ENCODE results near the gene ABCC8. TPM values are rescaled to one million over a fixed set of nuclear protein-coding genes. Genes with fewer than 3 reads are reported as not detected.

ABCC8 gene
- total and polyA plus RNA-seq, 10 of the 15 experiments (the other 5 are each of a cell fraction or from before 2014, with no cell fraction given) = not detected

GRCh38 chr11:17397311-17398002 lies 79.2 kb downstream of the ABCC8 start:
- H3K36me3 ChIP-seq (ENCODE audit: control insufficient read depth in 2 of 2, insufficient read depth in 2 of 2, low read length in 1 of 2) = no peaks in the 10 kb centered on the region
- H3K4me1 ChIP-seq (ENCODE audit: control insufficient read depth, insufficient read depth, low read length) = peaks cover 9% of the 10 kb centered on the region
- 48% methylated on average over 14 of the region's 14 CpGs for WGBS (ENCODE audit: insufficient coverage, insufficient replicate concordance, low lambda C conversion rate, missing lambda C conversion rate)
- H3K9me3 ChIP-seq (replicated peaks; ENCODE audit: control insufficient read depth, insufficient read depth, low read length) = no peaks in the 10 kb centered on the region
- in situ Hi-C loops (cut with MboI) = no loop called here
- BruUV-seq (replicated peaks) = no TSS peak
- ATAC-seq (no peak), DNase-seq (ENCODE audit: low read depth, low spot score) (no peak), FAIRE-seq (no peak)
- no peak overlapping the region for H3K9ac ChIP-seq (ENCODE audit: control insufficient read depth, insufficient read depth, low read length)
- no peak overlapping the region for H3K4me2 ChIP-seq (ENCODE audit: control insufficient read depth, insufficient read depth)
- H3K79me2 ChIP-seq (ENCODE audit: control insufficient read depth, insufficient read depth, low read length) = no peaks in the 10 kb centered on the region
- intact Hi-C loops (cut with micrococcal nuclease; ENCODE audit: unreplicated experiment) = no loop called here
- no peaks in the 10 kb centered on the region for H3K27me3 ChIP-seq (replicated peaks in 1 of 2; ENCODE audit: control insufficient read depth in 2 of 2, insufficient read depth in 2 of 2, low read length in 1 of 2)
- no peak overlapping the region for H3K27ac ChIP-seq (ENCODE audit: control insufficient read depth, insufficient read depth)
- RAD21 ChIA-PET (ENCODE audit: unreplicated experiment) = no interaction called here
- SMC1A ChIA-PET (ENCODE audit: uncharacterized antibody, unreplicated experiment) = no interaction called here
- no peak overlapping the region for H3K4me3 ChIP-seq
- CTCF ChIA-PET = interaction anchor here (1.3 to 1.7 kb wide), 2 partner anchors 8 to 168 kb away, joined by 3 to 4 read pairs; no protein-coding TSS in a partner anchor
- no peak overlapping the region for H2AFZ ChIP-seq (ENCODE audit: control insufficient read depth, low read depth, low read length)
- no peaks in the 10 kb centered on the region for H4K20me1 ChIP-seq (ENCODE audit: control insufficient read depth, insufficient read depth)
- POLR2A ChIA-PET = no interaction called here
- TF ChIP-seq, protein P1, sequence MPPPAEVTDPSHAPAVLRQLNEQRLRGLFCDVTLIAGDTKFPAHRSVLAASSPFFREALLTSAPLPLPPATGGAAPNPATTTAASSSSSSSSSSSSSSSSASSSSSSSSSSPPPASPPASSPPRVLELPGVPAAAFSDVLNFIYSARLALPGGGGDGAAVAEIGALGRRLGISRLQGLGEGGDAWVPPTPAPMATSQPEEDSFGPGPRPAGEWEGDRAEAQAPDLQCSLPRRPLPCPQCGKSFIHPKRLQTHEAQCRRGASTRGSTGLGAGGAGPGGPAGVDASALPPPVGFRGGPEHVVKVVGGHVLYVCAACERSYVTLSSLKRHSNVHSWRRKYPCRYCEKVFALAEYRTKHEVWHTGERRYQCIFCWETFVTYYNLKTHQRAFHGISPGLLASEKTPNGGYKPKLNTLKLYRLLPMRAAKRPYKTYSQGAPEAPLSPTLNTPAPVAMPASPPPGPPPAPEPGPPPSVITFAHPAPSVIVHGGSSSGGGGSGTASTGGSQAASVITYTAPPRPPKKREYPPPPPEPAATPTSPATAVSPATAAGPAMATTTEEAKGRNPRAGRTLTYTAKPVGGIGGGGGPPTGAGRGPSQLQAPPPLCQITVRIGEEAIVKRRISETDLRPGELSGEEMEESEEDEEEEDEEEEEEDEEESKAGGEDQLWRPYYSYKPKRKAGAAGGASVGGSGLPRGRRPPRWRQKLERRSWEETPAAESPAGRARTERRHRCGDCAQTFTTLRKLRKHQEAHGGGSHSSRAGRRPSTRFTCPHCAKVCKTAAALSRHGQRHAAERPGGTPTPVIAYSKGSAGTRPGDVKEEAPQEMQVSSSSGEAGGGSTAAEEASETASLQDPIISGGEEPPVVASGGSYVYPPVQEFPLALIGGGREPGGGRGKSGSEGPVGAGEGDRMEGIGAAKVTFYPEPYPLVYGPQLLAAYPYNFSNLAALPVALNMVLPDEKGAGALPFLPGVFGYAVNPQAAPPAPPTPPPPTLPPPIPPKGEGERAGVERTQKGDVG (CRISPR knock-in tag; IDR thresholded peaks at IDR 0.05) = no peak
- TF ChIP-seq NFXL1 (IDR thresholded peaks at IDR 0.05; ENCODE audit: borderline replicate concordance) (no peak), FOXM1 (IDR thresholded peaks at IDR 0.05; ENCODE audit: low read depth, low read length) (no peak), ZBTB11 (CRISPR knock-in tag; IDR thresholded peaks at IDR 0.05) (no peak), TAF1 (IDR thresholded peaks at IDR 0.05; ENCODE audit: borderline replicate concordance, low read depth, low read length) (no peak), EZH2 (IDR thresholded peaks at IDR 0.05; ENCODE audit: borderline replicate concordance, control insufficient read depth, low read depth, low read length) (no peak), ZZZ3 (IDR thresholded peaks at IDR 0.05; ENCODE audit: control insufficient read depth, insufficient read length, low read depth) (no peak), TCF12 (IDR thresholded peaks at IDR 0.05; ENCODE audit: low read depth, low read length) (no peak), SIX5 (IDR thresholded peaks at IDR 0.05; ENCODE audit: low read depth, low read length, severe bottlenecking) (no peak)
- TF ChIP-seq, protein P2, sequence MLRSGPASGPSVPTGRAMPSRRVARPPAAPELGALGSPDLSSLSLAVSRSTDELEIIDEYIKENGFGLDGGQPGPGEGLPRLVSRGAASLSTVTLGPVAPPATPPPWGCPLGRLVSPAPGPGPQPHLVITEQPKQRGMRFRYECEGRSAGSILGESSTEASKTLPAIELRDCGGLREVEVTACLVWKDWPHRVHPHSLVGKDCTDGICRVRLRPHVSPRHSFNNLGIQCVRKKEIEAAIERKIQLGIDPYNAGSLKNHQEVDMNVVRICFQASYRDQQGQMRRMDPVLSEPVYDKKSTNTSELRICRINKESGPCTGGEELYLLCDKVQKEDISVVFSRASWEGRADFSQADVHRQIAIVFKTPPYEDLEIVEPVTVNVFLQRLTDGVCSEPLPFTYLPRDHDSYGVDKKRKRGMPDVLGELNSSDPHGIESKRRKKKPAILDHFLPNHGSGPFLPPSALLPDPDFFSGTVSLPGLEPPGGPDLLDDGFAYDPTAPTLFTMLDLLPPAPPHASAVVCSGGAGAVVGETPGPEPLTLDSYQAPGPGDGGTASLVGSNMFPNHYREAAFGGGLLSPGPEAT (IDR thresholded peaks at IDR 0.05; ENCODE audit: low read depth) = no peak
- TF ChIP-seq, protein P3, sequence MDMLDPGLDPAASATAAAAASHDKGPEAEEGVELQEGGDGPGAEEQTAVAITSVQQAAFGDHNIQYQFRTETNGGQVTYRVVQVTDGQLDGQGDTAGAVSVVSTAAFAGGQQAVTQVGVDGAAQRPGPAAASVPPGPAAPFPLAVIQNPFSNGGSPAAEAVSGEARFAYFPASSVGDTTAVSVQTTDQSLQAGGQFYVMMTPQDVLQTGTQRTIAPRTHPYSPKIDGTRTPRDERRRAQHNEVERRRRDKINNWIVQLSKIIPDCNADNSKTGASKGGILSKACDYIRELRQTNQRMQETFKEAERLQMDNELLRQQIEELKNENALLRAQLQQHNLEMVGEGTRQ (IDR thresholded peaks at IDR 0.05; ENCODE audit: borderline replicate concordance, low read depth, low read length) = no peak
- TF ChIP-seq, protein P4, sequence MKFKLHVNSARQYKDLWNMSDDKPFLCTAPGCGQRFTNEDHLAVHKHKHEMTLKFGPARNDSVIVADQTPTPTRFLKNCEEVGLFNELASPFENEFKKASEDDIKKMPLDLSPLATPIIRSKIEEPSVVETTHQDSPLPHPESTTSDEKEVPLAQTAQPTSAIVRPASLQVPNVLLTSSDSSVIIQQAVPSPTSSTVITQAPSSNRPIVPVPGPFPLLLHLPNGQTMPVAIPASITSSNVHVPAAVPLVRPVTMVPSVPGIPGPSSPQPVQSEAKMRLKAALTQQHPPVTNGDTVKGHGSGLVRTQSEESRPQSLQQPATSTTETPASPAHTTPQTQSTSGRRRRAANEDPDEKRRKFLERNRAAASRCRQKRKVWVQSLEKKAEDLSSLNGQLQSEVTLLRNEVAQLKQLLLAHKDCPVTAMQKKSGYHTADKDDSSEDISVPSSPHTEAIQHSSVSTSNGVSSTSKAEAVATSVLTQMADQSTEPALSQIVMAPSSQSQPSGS (IDR thresholded peaks at IDR 0.05; ENCODE audit: low read length) = no peak
